BJ (cell line): ENCODE data around the gene WDR77. TPM values are rescaled to one million over a fixed set of nuclear protein-coding genes. Genes with fewer than 3 reads are reported as not detected.

Experiments used
- CTCF ChIA-PET: fragments of 350-600 bp; formaldehyde crosslinking; extraction: SDS; loops from one replicate; lab custom pipeline; 2021; ENCODE audit warnings: antibody characterized with exemption, inconsistent platforms; lab: Yijun Ruan, JAX
- POLR2A ChIA-PET: fragments of 300-600 bp; sonication (Branson Sonifier 250); formaldehyde crosslinking; extraction: SDS; loops from one replicate; lab custom pipeline; 2021; ENCODE audit warnings: antibody characterized with exemption; lab: Charles Lee
- DNase-seq: peaks from one replicate; pipeline ENCODE4 v3.0.0-alpha.2; 2011; ENCODE audit warnings: low read depth
- H3K27me3 ChIP-seq: 2 replicates; pipeline ENCODE4 v1.6.0; 2011; ENCODE audit warnings: low read length; ENCODE audit not compliant: control insufficient read depth, insufficient read depth
- H3K36me3 ChIP-seq: 2 replicates; pipeline ENCODE4 v1.5.1; 2011; ENCODE audit warnings: low read length; ENCODE audit not compliant: control insufficient read depth, insufficient read depth
- H3K4me3 ChIP-seq: 2 replicates; pipeline ENCODE4 v1.5.1; 2011; ENCODE audit warnings: low read depth, mild to moderate bottlenecking, control low read depth, low read length
- polyA plus RNA-seq: library from polyadenylated mRNA; depleted of rRNA; stranded (reverse); fragments of >200 nt; gene quantifications from 2 replicates; pipeline ENCODE4 v1.2.3, GENCODE V29; 2011
- TF ChIP-seq, protein P1 (sequence below): IDR thresholded peaks from 2 replicates; pipeline ENCODE4 v1.5.1; 2011; ENCODE audit warnings: low read depth, mild to moderate bottlenecking, control low read depth, inconsistent platforms, low read length, moderate library complexity; ENCODE audit not compliant: insufficient read depth

Gene WDR77
- polyA plus RNA-seq, 1 experiment: 104 TPM

DNA sequence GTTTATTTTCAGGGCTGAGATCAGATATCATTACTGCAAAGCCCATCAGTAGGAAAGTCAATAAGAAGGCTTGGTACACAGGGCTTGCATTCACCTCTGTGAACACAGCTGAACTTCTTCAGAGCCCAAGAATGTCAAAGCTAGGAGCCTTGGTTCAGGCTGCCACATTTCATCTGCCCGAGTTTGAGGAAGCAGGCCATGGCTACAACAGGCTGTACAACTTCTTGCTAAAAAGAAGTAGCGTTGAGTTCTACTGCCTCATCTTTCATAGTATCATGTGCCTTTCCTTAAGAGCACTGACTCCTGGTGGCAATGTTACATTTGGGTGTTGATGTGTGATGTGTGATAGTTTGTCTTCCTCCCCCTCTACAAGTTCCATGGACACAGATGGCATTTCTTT lies 34.8 kb upstream of the WDR77 start:
- TF ChIP-seq, protein P1, sequence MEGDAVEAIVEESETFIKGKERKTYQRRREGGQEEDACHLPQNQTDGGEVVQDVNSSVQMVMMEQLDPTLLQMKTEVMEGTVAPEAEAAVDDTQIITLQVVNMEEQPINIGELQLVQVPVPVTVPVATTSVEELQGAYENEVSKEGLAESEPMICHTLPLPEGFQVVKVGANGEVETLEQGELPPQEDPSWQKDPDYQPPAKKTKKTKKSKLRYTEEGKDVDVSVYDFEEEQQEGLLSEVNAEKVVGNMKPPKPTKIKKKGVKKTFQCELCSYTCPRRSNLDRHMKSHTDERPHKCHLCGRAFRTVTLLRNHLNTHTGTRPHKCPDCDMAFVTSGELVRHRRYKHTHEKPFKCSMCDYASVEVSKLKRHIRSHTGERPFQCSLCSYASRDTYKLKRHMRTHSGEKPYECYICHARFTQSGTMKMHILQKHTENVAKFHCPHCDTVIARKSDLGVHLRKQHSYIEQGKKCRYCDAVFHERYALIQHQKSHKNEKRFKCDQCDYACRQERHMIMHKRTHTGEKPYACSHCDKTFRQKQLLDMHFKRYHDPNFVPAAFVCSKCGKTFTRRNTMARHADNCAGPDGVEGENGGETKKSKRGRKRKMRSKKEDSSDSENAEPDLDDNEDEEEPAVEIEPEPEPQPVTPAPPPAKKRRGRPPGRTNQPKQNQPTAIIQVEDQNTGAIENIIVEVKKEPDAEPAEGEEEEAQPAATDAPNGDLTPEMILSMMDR: no peak
- H3K36me3 ChIP-seq: no peaks in the 10 kb centered on the region
- DNase-seq: no peak
- CTCF ChIA-PET: interaction anchor here (3.0 to 5.7 kb wide), 2 partner anchors 14 to 285 kb away, joined by 10 to 50 read pairs; no protein-coding TSS in a partner anchor
- POLR2A ChIA-PET: no interaction called here
- no peak overlapping the region for H3K4me3 ChIP-seq
- peaks cover 2% of the 10 kb centered on the region; the same call in 1 of the 2 replicates for H3K27me3 ChIP-seq

DNA sequence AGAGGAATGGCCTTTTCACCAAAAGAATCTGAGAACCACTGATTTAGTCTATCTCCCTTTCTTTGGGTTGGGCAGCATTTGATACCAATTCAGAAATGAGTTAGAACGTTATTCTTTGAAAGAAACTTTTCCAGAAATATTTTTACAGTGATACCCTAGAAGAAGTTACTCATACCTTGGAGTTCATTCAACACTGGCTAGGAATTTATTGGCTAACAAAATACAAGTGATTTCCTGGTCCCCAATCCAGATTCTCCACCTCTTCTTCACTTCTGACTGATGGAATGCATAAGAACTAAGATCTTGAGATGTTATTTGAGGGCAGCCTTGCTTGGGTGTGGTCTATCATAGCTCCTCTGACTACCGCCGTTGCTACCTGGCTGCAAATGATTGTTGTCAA lies 34.1 kb upstream of the WDR77 start:
- no peak for DNase-seq
- H3K36me3 ChIP-seq: no peaks in the 10 kb centered on the region
- no peaks in the 10 kb centered on the region for H3K27me3 ChIP-seq
- ChIA-PET POLR2A (no interaction called here), CTCF (interaction anchor here (1.7 to 5.7 kb wide), 5 partner anchors 11 to 285 kb away, joined by 8 to 50 read pairs (median 10); no protein-coding TSS in a partner anchor)
- no peak overlapping the region for H3K4me3 ChIP-seq
- TF ChIP-seq, protein P1: no peak

DNA sequence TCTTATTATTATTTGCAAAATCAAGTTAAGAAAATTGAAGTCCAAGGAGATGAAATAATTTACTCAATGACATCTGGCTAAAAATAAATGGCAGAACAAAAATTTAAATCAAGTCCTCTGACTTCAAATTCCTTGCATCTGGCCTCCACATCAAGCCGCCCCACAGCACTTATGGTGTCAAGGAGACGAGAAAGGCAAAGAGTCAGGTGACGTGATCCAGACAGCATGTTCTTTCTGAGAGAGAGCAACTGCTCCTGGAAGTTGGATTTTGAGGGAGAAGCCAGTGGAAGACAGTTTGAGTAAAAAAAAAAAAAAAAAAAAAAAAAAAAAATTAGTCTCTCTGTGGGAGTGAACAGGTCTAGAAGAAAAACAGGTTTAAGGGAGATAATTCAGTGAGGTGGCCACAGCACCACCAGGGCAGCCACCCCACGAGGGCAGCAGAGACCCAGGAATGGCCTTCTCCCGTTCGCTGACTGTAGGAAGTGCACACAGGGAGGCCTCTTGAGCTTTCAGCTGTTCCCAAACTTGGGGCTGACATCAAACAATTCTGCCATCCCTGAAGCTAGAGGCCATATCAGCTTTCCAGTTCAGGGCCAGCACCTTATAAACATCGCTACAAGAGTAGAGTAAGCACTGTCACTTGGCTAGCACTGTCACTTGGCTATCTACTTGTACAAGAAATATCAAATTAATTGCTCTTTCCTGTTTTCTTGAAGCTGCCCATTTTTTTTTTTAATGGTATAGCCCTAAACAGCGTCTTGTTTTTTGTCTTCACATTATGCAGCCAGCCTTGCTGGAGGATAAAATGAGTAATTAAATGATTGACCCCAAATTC lies 32.5 kb upstream of the WDR77 start:
- Histone ChIP-seq H3K27me3 (no peaks in the 10 kb centered on the region), H3K4me3 (no peak overlapping the region), H3K36me3 (no peaks in the 10 kb centered on the region)
- POLR2A ChIA-PET: interaction anchor here (0.6 kb wide), 1 partner anchor 164 kb away, joined by 3 read pairs; no protein-coding TSS in a partner anchor
- TF ChIP-seq, protein P1: peak; percentile 87
- CTCF ChIA-PET: interaction anchor here (0.6 to 5.7 kb wide), 25 partner anchors 12 to 888 kb away, joined by 3 to 50 read pairs (median 5); partner anchors contain the start of gene DDX20
- DNase-seq: no peak

DNA sequence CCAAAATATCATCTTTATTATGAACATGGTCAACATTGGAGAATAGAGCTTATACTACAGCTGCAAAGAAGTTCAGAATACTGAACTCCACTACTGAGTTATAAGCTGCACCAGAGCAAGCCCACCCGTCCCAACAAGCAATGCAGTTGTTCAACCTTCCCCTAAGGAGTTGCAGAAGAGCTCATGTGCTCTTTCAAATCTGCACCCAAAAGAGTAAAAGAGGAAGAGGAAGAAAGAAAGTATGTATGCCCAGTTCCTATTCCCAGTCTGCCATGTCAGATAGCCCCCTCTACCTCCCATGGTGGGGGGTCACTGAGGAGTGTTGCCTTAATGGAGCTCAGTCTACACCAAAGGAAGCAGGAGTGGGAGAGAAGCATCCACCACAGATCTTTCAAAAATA lies 31.6 kb upstream of the WDR77 start:
- no peak for DNase-seq
- Histone ChIP-seq H3K36me3 (no peaks in the 10 kb centered on the region), H3K27me3 (no peaks in the 10 kb centered on the region), H3K4me3 (no peak overlapping the region)
- POLR2A ChIA-PET: no interaction called here
- TF ChIP-seq, protein P1: no peak
- CTCF ChIA-PET: interaction anchor here (0.7 to 5.7 kb wide), 7 partner anchors 17 to 288 kb away, joined by 3 to 50 read pairs (median 3); no protein-coding TSS in a partner anchor

DNA sequence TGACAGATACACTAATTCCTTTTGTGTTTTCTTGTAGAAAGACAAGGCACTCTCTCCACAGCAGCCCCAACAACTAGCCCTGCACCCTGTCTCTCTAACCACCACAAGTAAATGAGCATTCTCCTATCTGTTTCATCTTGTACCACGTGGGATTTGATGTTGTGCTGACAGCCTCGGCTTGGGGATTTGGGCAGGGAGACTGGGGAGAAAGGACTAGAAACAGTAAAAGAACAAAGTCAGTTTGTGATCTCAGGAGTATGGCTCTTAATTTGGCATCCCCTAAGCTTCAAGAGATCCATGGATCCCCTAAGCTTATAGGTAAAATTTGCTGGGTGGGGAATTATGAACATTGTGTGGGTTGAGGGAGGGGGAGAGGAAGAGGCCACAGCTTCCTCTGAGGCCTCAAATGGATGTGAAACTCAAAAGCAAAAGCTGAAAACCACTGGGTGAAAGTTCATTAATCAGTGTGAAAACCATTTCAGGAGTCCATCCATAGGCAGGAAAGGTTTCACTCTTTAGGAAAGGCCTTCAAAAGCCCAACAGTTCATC lies 27.8 kb upstream of the WDR77 start:
- DNase-seq: no peak

More for the DNA sequence above, 27.8 kb upstream of the WDR77 start:
- no peak overlapping the region for H3K4me3 ChIP-seq
- H3K36me3 ChIP-seq: no peaks in the 10 kb centered on the region
- H3K27me3 ChIP-seq: no peaks in the 10 kb centered on the region
- POLR2A ChIA-PET: no interaction called here
- CTCF ChIA-PET: interaction anchor here (0.5 to 1.6 kb wide), 5 partner anchors 9 to 283 kb away, joined by 3 to 4 read pairs (median 3); no protein-coding TSS in a partner anchor
- TF ChIP-seq, protein P1: no peak
